Spinal cord (tissue), 10 donors: Measurements from ENCODE around the gene ACACA. TPM values are rescaled to one million over a fixed set of nuclear protein-coding genes. Genes with fewer than 3 reads are reported as not detected.

Source experiments
- DNase-seq, 6 donors: peaks; one replicate each; pipeline versions ENCODE4 v3.0.0 to v3.0.0-alpha.2; 2013 to 2015; ENCODE audit warnings: low spot score in 6 of 6, low read depth in 4 of 6
- H3K27ac ChIP-seq: one replicate; pipeline ENCODE4 v1.5.1; 2013; ENCODE audit warnings: low read depth, low read length, control low read depth
- H3K27me3 ChIP-seq: one replicate; pipeline ENCODE4 v1.6.1; 2013; ENCODE audit warnings: low read length; ENCODE audit not compliant: control insufficient read depth, insufficient read depth
- H3K36me3 ChIP-seq: one replicate; pipeline ENCODE4 v1.6.1; 2013; ENCODE audit warnings: low read length; ENCODE audit not compliant: control insufficient read depth, insufficient read depth
- H3K4me1 ChIP-seq: one replicate; pipeline ENCODE4 v1.6.1; 2013; ENCODE audit warnings: low read length; ENCODE audit not compliant: control insufficient read depth, insufficient read depth
- H3K4me3 ChIP-seq: one replicate; pipeline ENCODE4 v1.5.1; 2013; ENCODE audit warnings: low read depth, low read length, control low read depth
- H3K9me3 ChIP-seq: one replicate; pipeline ENCODE4 v1.6.1; 2013; ENCODE audit warnings: low read length; ENCODE audit not compliant: control insufficient read depth, insufficient read depth
- WGBS: methylation state at CpG from one replicate; pipeline ENCODE4 v1.1.5; 2013; ENCODE audit warnings: missing lambda C conversion rate; ENCODE audit not compliant: insufficient coverage; 5-methylcytosine and 5-hydroxymethylcytosine counted together
- polyA plus RNA-seq, 2 donors: library from polyadenylated mRNA; unstranded; fragments of 120-200 nt; gene quantifications; one replicate each; pipeline ENCODE4 v1.2.1, GENCODE V29; 2013; ENCODE audit not compliant: insufficient read length in 2 of 2
- total RNA-seq, 2 donors: library from RNA; depleted of rRNA in 1 of 2; stranded (reverse); fragments of 120-200 nt in 1 of 2; fragments of >200 nt in 1 of 2; gene quantifications; one replicate each; pipeline versions ENCODE4 v1.2.3 to v1.2.4, GENCODE V29; 2013 to 2014
- donor health status: healthy.

Gene ACACA
- total and polyA plus RNA-seq, 4 donors = 62.3 to 94.4 (median 80.5) TPM

DNA sequence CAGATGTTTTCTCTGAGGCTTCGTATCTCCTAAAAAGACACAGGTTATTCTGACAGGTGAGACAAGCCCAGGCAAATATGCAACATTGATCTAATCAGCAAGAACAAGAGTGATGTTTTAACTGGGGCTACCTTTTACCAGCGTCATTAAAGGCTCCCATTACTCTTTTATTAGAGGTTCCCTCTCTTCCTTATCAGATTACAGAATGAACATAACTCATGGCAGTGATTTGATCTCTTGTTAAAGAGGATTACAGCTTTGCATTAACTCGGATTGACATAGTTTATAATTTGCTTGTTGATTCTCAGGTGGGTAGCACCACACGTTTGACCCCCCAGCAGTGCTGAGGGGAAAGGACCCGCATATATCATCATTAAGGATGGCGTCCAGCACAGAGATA lies 367.4 kb downstream of the ACACA start:
- WGBS = 86% methylated on average over 3 of the region's 6 CpGs
- no peak overlapping the region for H3K4me3 ChIP-seq
- H3K36me3 ChIP-seq = no peaks in the 10 kb centered on the region
- no peak for DNase-seq
- H3K9me3 ChIP-seq = no peaks in the 10 kb centered on the region
- no peak overlapping the region for H3K27ac ChIP-seq
- H3K4me1 ChIP-seq = no peaks in the 10 kb centered on the region
- H3K27me3 ChIP-seq = no peaks in the 10 kb centered on the region

DNA sequence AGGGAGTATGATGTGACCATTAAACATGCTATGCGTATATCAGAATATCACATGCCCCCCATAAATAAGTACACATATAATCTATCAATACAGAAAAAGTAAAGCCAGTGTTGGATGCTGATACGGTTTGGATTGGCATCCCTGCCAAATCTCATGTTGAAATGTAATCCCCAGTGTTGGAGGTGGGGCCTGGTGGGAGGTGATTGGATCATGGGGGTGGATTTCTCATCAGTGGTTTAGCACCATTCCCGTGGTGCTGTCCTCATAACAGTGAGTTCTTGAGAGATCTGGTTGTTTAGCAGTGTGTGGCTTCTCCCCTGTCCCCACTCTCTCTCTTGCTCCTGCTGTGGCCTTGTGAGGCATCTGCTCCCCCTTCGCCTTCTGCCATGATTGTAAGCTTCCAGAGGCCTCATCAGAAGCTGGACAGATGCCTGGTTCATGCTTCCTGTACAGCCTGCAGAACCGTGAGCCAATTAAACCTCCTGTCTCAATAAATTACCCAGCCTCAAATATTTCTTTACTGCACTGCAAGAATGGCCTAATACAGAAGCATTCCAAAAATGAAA lies 369.0 kb downstream of the ACACA start:
- WGBS = 90% methylated on average over 2 of the region's 5 CpGs
- no peaks in the 10 kb centered on the region for H3K9me3 ChIP-seq

More for the DNA sequence above, 369.0 kb downstream of the ACACA start:
- Histone ChIP-seq H3K27me3 (no peaks in the 10 kb centered on the region), H3K4me1 (no peaks in the 10 kb centered on the region), H3K36me3 (no peaks in the 10 kb centered on the region), H3K4me3 (no peak overlapping the region), H3K27ac (no peak overlapping the region)
- no peak for DNase-seq

Other genes starting within 250 kb of the ACACA start
- not detected for gene C17orf78, start 30.9 kb downstream of the ACACA start, total RNA-seq
- under 1 TPM in 1 of 2 donors, not detected in 1; 0.57 TPM for gene C17orf78, start 30.9 kb downstream of the ACACA start, polyA plus RNA-seq
- gene TADA2A, start 50 bp upstream of the ACACA start, total RNA-seq = 10 to 100 TPM; 26.4 to 40.0 TPM
- gene TADA2A, start 50 bp upstream of the ACACA start, polyA plus RNA-seq = 10 to 100 TPM; 24.8 to 30.6 TPM
- gene DUSP14, start 83.1 kb upstream of the ACACA start, total RNA-seq = 10 to 100 TPM; 15.6 to 22.9 TPM
- 10 to 100 TPM; 13.8 to 17.3 TPM for gene DUSP14, start 83.1 kb upstream of the ACACA start, polyA plus RNA-seq
- gene SYNRG, start 202.6 kb upstream of the ACACA start, total RNA-seq = 10 to 100 TPM; 22.6 to 37.0 TPM
- gene SYNRG, start 202.6 kb upstream of the ACACA start, polyA plus RNA-seq = 10 to 100 TPM; 31.7 to 33.6 TPM
- gene DDX52, start 236.6 kb upstream of the ACACA start, total RNA-seq = 10 to 100 TPM; 29.7 to 33.2 TPM
- gene DDX52, start 236.6 kb upstream of the ACACA start, polyA plus RNA-seq = 10 to 100 TPM; 24.3 to 26.7 TPM